MCF 10A (cell line): ENCODE measurements around the gene SMIM14. TPM values are rescaled to one million over a fixed set of nuclear protein-coding genes. Genes with fewer than 3 reads are reported as not detected.

ENCODE experiments used
- BruUV-seq: library from RNA; stranded (reverse); fragments of 400-500 nt; replicated peaks from 2 replicates; lab custom pipeline; 2021; lab: Mats Ljungman, UMichigan
- CTCF ChIA-PET: fragments of 300-600 bp; sonication (Branson Sonifier 250); formaldehyde crosslinking; extraction: SDS; loops from one replicate; lab custom pipeline; 2021; ENCODE audit warnings: antibody characterized with exemption, inconsistent platforms; lab: Yijun Ruan, JAX
- POLR2A ChIA-PET: fragments of 300-600, 350-650 bp; sonication (Branson Sonifier 250); formaldehyde crosslinking; extraction: SDS; loops from one replicate; lab custom pipeline; 2020; ENCODE audit warnings: antibody characterized with exemption, inconsistent platforms; lab: Yijun Ruan, JAX
- DNase-seq: peaks from one replicate; pipeline ENCODE4 v3.0.0-alpha.2; 2018; ENCODE audit not compliant: unreplicated experiment
- H3K27ac Mint-ChIP-seq: one replicate; pipeline ENCODE4 v1.8.0; 2022; ENCODE audit warnings: mild to moderate bottlenecking, low read depth, mixed read lengths; ENCODE audit not compliant: unreplicated experiment
- H3K27me3 Mint-ChIP-seq: one replicate; pipeline ENCODE4 v1.8.0; 2022; ENCODE audit warnings: mixed read lengths; ENCODE audit not compliant: insufficient read depth, unreplicated experiment
- H3K36me3 Mint-ChIP-seq: one replicate; pipeline ENCODE4 v1.8.0; 2022; ENCODE audit warnings: mild to moderate bottlenecking, moderate library complexity, mixed read lengths; ENCODE audit not compliant: insufficient read depth, unreplicated experiment
- H3K4me1 Mint-ChIP-seq: one replicate; pipeline ENCODE4 v1.8.0; 2022; ENCODE audit warnings: mixed read lengths; ENCODE audit not compliant: insufficient read depth, unreplicated experiment
- H3K4me3 Mint-ChIP-seq: one replicate; pipeline ENCODE4 v1.8.0; 2022; ENCODE audit warnings: mild to moderate bottlenecking, moderate library complexity, mixed read lengths; ENCODE audit not compliant: unreplicated experiment
- H3K9me3 Mint-ChIP-seq: one replicate; pipeline ENCODE4 v1.8.0; 2022; ENCODE audit warnings: mixed read lengths; ENCODE audit not compliant: unreplicated experiment
- CTCF ChIP-seq: fragments of 200-600 bp; IDR thresholded peaks from one replicate; pipeline ENCODE4 v1.8.0; 2022; ENCODE audit warnings: antibody characterized with exemption, mild to moderate bottlenecking; ENCODE audit not compliant: unreplicated experiment
- intact Hi-C: fragments of 100-400 bp; cut with micrococcal nuclease; formaldehyde crosslinking; loops from 2 replicates; pipeline ENCODE4 v1.14.1; 2022
- total RNA-seq: library from RNA; stranded (reverse); gene quantifications from 2 replicates; pipeline ENCODE4 v1.2.3, GENCODE V29; 2022

Gene SMIM14
- total RNA-seq, 1 experiment from 2014 or later: 27.3 TPM

DNA sequence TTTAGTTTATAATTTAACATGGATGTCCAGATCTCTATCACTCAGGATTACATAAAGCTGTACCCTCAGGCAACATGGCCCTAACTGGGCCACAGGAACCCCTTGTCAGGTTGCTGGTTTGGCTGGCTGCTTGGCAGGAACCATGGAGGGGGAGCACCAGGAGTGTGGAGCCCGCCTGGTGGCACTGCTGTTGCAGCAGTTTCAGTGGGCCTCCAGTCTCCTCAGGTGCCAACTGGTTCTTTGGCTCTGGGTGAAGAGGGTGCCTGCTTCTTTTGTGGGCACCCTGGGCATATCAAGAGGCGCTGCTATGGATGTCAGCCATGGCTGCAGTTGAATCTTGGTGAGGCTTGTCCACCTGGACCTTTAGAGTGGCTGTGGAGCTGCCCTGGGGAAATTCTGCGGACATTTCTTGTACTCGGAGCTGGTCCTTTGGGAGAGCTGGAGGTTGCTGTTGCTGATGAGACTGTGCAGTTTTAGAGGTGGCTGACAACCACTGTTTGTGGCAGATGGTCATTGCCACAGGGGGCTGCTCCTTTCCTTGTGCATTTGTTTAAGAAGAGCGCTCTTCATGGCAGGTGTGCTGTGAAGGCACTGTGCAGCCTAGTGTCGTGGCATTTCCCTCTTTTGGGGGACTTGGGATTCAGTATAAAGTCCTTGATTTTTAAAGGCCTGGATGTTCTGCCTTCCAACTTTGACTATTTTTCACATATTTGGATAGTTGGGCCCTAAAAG is 10.3 kb upstream of the SMIM14 start:
- BruUV-seq: no TSS peak
- intact Hi-C loops: no loop called here
- Mint-ChIP-seq H3K27ac (no peak overlapping the region), H3K36me3 (peaks cover 6% of the 10 kb centered on the region), H3K27me3 (no peaks in the 10 kb centered on the region), H3K4me3 (no peak overlapping the region), H3K9me3 (no peaks in the 10 kb centered on the region), H3K4me1 (no peaks in the 10 kb centered on the region)
- DNase-seq: no peak
- TF ChIP-seq CTCF: no peak
- ChIA-PET POLR2A (interaction anchor here (1.4 kb wide), 1 partner anchor 11 kb away, joined by 8 read pairs; the partner anchor contains the start of gene SMIM14), CTCF (no interaction called here)

GRCh38 chr4:39648213-39648612 is 9.5 kb upstream of the SMIM14 start:
- CTCF ChIA-PET: no interaction called here

GRCh38 chr4:39642885-39643552 is 4.4 kb upstream of the SMIM14 start:
- Mint-ChIP-seq H3K36me3 (peaks cover 5% of the 10 kb centered on the region), H3K27me3 (no peaks in the 10 kb centered on the region), H3K4me1 (no peaks in the 10 kb centered on the region), H3K9me3 (no peaks in the 10 kb centered on the region), H3K4me3 (no peak overlapping the region), H3K27ac (no peak overlapping the region)
- no TSS peak for BruUV-seq
- intact Hi-C loops: no loop called here
- ChIA-PET CTCF (interaction anchor here (0.7 kb wide), 1 partner anchor 12 kb away, joined by 3 read pairs; no protein-coding TSS in a partner anchor), POLR2A (interaction anchor here (0.6 kb wide), 1 partner anchor 10 kb away, joined by 3 read pairs; no protein-coding TSS in a partner anchor)
- peak; percentile 87 for DNase-seq
- TF ChIP-seq CTCF: no peak

More at GRCh38 chr4:39648213-39648612, 9.5 kb upstream of the SMIM14 start:
- no peak overlapping the region for H3K27ac Mint-ChIP-seq
- no peak overlapping the region for H3K4me3 Mint-ChIP-seq
- H3K27me3 Mint-ChIP-seq: no peaks in the 10 kb centered on the region
- POLR2A ChIA-PET: no interaction called here
- no peaks in the 10 kb centered on the region for H3K9me3 Mint-ChIP-seq
- H3K36me3 Mint-ChIP-seq: peaks cover 6% of the 10 kb centered on the region
- BruUV-seq: no TSS peak
- no peak for TF ChIP-seq CTCF
- intact Hi-C loops: no loop called here
- H3K4me1 Mint-ChIP-seq: no peaks in the 10 kb centered on the region
- no peak for DNase-seq

GRCh38 chr4:39641451-39641850 is 2.8 kb upstream of the SMIM14 start:
- no peaks in the 10 kb centered on the region for H3K27me3 Mint-ChIP-seq
- TF ChIP-seq CTCF: no peak
- BruUV-seq: no TSS peak
- ChIA-PET POLR2A (interaction anchor here (1.0 kb wide), 1 partner anchor 15 kb away, joined by 3 read pairs; no protein-coding TSS in a partner anchor), CTCF (interaction anchor here (0.6 to 1.1 kb wide), 3 partner anchors 18 to 366 kb away, joined by 3 to 4 read pairs (median 4); no protein-coding TSS in a partner anchor)
- DNase-seq: no peak
- intact Hi-C loops: no loop called here
- H3K36me3 Mint-ChIP-seq: peaks cover 10% of the 10 kb centered on the region
- no peak overlapping the region for H3K4me3 Mint-ChIP-seq
- H3K27ac Mint-ChIP-seq: no peak overlapping the region
- H3K4me1 Mint-ChIP-seq: no peaks in the 10 kb centered on the region
- H3K9me3 Mint-ChIP-seq: no peaks in the 10 kb centered on the region
